ENCODE measurements around the gene GORASP1. TPM values are rescaled to one million over a fixed set of nuclear protein-coding genes. Genes with fewer than 3 reads are reported as not detected.

Gene GORASP1
- total RNA-seq, 1 donor from 2014 or later: 71.5 TPM

DNA sequence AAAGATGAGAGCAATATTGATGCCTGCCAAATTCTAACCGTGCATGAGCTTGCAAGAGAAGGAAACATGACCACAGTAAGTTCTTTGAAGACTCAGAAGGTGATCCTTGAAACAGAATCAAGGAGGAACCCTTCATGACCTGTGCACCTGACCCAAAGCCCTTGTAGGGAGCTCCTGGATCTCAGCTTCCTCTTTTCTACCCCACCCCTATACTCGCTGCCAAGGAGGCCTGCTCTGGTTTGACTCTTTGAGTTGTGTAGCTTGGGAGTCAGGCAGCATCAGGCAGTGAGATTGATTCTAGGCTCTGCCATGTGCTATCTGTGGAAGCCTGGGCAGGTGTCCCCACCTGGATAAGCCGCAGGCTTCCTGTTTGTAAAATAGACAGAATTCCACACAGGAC is 10.7 kb upstream of the GORASP1 start:
- H3K9me3 Mint-ChIP-seq: no peaks in the 10 kb centered on the region
- H3K27me3 Mint-ChIP-seq (ENCODE audit: low read depth): no peaks in the 10 kb centered on the region
- no peaks in the 10 kb centered on the region for H3K4me1 Mint-ChIP-seq
- peaks cover 3% of the 10 kb centered on the region for H3K36me3 Mint-ChIP-seq
- no peak overlapping the region for H3K27ac Mint-ChIP-seq
- H3K4me3 Mint-ChIP-seq: no peak overlapping the region
- no peak for DNase-seq (ENCODE audit: low spot score in 2 of 2, unreplicated experiment in 2 of 2)
- TF ChIP-seq, protein P1, sequence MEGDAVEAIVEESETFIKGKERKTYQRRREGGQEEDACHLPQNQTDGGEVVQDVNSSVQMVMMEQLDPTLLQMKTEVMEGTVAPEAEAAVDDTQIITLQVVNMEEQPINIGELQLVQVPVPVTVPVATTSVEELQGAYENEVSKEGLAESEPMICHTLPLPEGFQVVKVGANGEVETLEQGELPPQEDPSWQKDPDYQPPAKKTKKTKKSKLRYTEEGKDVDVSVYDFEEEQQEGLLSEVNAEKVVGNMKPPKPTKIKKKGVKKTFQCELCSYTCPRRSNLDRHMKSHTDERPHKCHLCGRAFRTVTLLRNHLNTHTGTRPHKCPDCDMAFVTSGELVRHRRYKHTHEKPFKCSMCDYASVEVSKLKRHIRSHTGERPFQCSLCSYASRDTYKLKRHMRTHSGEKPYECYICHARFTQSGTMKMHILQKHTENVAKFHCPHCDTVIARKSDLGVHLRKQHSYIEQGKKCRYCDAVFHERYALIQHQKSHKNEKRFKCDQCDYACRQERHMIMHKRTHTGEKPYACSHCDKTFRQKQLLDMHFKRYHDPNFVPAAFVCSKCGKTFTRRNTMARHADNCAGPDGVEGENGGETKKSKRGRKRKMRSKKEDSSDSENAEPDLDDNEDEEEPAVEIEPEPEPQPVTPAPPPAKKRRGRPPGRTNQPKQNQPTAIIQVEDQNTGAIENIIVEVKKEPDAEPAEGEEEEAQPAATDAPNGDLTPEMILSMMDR (IDR thresholded peaks at IDR 0.05; ENCODE audit: unreplicated experiment): no peak

DNA sequence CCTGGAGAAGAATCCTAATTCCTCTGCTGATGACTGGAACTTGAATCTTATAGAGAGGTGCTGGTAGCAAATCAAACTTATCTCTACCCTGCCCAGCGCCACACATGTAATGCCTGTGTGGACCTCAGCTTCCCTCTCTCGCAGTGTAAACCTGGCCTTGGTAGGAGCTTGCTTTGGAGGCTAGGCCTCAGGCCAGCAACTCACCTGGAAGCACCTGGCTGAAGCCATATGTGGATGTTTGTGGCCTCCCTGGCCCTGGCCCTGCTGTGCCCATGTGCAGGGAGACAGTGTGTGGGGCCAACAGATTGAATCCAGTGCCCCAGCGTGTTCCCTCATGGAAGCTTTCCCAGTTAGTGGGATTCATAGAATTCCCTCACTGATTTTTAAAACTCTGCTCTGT is 8.4 kb upstream of the GORASP1 start:
- H3K27me3 Mint-ChIP-seq (ENCODE audit: low read depth): no peaks in the 10 kb centered on the region
- no peaks in the 10 kb centered on the region for H3K9me3 Mint-ChIP-seq
- no peaks in the 10 kb centered on the region for H3K4me1 Mint-ChIP-seq
- H3K4me3 Mint-ChIP-seq: no peak overlapping the region
- H3K27ac Mint-ChIP-seq: no peak overlapping the region
- peaks cover 2% of the 10 kb centered on the region for H3K36me3 Mint-ChIP-seq
- TF ChIP-seq, protein P1 (IDR thresholded peaks at IDR 0.05; ENCODE audit: unreplicated experiment): no peak
- no peak for DNase-seq (ENCODE audit: low spot score in 2 of 2, unreplicated experiment in 2 of 2)

DNA sequence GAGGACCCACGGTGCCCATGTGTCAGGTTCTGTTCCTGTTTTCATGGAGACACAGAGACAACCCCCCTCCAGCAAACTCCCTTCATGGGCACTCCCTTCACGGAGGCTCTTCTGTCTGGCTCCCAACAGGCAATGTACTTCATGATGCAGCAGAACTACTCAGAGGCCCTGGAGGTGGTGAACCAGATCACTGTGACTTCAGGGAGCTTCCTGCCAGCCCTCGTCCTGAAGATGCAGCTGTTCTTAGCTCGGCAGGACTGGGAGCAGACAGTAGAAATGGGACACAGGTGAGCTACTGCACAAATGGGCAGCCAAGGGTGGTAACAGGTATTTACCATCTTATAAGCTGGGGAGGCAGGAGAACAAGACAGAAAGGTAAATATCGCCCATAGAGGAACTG is 7.0 kb upstream of the GORASP1 start:
- no peaks in the 10 kb centered on the region for H3K9me3 Mint-ChIP-seq
- no peaks in the 10 kb centered on the region for H3K4me1 Mint-ChIP-seq
- no peak overlapping the region for H3K4me3 Mint-ChIP-seq
- H3K36me3 Mint-ChIP-seq: no peaks in the 10 kb centered on the region
- DNase-seq (ENCODE audit: low spot score in 2 of 2, unreplicated experiment in 2 of 2): no peak
- H3K27me3 Mint-ChIP-seq (ENCODE audit: low read depth): no peaks in the 10 kb centered on the region
- TF ChIP-seq, protein P1 (IDR thresholded peaks at IDR 0.05; ENCODE audit: unreplicated experiment): no peak
- H3K27ac Mint-ChIP-seq: no peak overlapping the region

DNA sequence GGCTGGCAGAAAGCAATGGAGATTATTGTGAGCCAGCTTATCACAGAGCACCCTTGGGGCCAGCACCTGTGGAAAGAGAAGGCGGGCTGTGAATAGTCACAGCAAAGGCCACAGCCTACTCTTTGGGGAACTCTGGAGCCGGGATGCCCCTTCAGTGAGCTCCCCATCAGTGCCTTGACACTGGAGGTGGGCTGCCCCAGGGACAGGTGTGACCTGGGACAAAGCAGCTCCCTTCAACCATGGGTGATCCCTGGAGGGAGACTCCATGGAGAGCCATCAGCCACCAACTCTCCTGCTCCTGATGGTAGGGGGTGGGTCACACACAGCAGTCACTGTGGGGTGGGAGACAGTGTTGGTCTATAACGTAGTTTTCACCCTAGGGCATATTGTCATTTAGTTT is 5.9 kb upstream of the GORASP1 start:
- Mint-ChIP-seq H3K27me3 (ENCODE audit: low read depth) (no peaks in the 10 kb centered on the region), H3K9me3 (no peaks in the 10 kb centered on the region), H3K27ac (no peak overlapping the region), H3K4me3 (no peak overlapping the region), H3K4me1 (peaks cover 2% of the 10 kb centered on the region), H3K36me3 (no peaks in the 10 kb centered on the region)
- DNase-seq (ENCODE audit: low spot score in 2 of 2, unreplicated experiment in 2 of 2): no peak
- TF ChIP-seq, protein P1 (IDR thresholded peaks at IDR 0.05; ENCODE audit: unreplicated experiment): no peak

DNA sequence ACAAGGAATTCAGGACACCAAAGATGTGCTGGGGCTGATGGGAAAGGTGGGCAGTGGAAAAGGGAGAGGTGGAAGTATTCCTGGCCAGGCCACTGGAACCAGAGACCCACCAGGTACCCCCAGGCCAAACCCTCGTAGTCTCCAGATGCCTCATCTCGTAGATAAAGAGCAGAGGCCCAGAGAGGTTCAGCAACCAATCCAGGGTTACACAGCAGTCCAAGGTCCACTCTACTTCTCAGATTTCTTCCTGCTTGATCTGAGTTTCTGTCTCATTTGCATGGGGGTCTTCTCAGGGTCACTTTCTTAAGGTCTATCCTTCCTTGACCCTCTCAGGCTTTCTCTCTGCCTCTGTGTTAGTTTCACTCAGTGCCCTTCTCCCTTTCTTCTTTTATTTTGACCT is 5.1 kb upstream of the GORASP1 start:
- no peak overlapping the region for H3K27ac Mint-ChIP-seq
- peaks cover 9% of the 10 kb centered on the region for H3K4me1 Mint-ChIP-seq
- H3K27me3 Mint-ChIP-seq (ENCODE audit: low read depth): no peaks in the 10 kb centered on the region
- DNase-seq (ENCODE audit: low spot score in 2 of 2, unreplicated experiment in 2 of 2): no peak
- TF ChIP-seq, protein P1 (IDR thresholded peaks at IDR 0.05; ENCODE audit: unreplicated experiment): no peak
- no peaks in the 10 kb centered on the region for H3K36me3 Mint-ChIP-seq
- no peak overlapping the region for H3K4me3 Mint-ChIP-seq
- no peaks in the 10 kb centered on the region for H3K9me3 Mint-ChIP-seq

DNA sequence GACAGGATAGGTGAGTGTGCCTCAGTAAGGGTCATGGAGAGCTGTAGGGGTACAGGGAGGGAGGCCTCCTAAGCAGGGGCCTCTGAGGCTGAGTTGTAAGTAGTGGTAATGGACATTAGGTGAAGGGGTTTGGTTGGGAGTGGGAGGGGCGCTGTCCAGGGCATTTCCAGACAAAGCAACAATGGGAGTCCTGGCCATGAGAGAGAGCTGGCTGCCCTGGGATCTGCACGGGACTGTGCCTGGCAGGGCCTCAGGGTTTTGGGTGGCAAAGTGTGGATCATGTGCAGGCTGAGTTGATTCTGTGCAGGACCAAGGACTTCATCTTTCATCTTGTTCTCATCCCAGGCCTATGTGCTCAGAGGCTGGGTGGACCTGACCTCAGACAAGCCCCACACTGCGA is 4.7 kb upstream of the GORASP1 start:
- H3K4me3 Mint-ChIP-seq: no peak overlapping the region
- TF ChIP-seq, protein P1 (IDR thresholded peaks at IDR 0.05; ENCODE audit: unreplicated experiment): no peak
- no peaks in the 10 kb centered on the region for H3K9me3 Mint-ChIP-seq
- no peak overlapping the region for H3K27ac Mint-ChIP-seq
- peaks cover 9% of the 10 kb centered on the region for H3K4me1 Mint-ChIP-seq
- H3K27me3 Mint-ChIP-seq (ENCODE audit: low read depth): no peaks in the 10 kb centered on the region
- no peak for DNase-seq (ENCODE audit: low spot score in 2 of 2, unreplicated experiment in 2 of 2)
- no peaks in the 10 kb centered on the region for H3K36me3 Mint-ChIP-seq

Data from mesothelial cell of epicardium (in vitro differentiated cells).